ENCODE data around the gene ODAD3.
A peak's percentile ranks its signal among the peaks of the same experiment; 100 is the strongest.
"Not testable (repeated sequence)": the region's sequence is repeated elsewhere in the genome, so short reads cannot be mapped to it uniquely, and the experiment has no call there.

ODAD3 gene

GRCh38 chr19:11437955-11438354, 3.0 kb upstream of the ODAD3 start:
- DNase-seq (ENCODE audit: low read depth), result no peak

GRCh38 chr19:11435833-11436313, 952 bp upstream of the ODAD3 start:
- no peak for DNase-seq (ENCODE audit: low read depth)

- DNase-seq (ENCODE audit: low read depth), result no peak
These were observed 241 bp downstream of the ODAD3 start for GRCh38 chr19:11434703-11435056.

- not testable (repeated sequence) for DNase-seq (ENCODE audit: low read depth)
These were observed 1.4 kb downstream of the ODAD3 start for GRCh38 chr19:11433526-11433925.

GRCh38 chr19:11426656-11427055, 8.3 kb downstream of the ODAD3 start:
- no peak for DNase-seq (ENCODE audit: low read depth)

GRCh38 chr19:11425719-11426457, 9.0 kb downstream of the ODAD3 start:
- no peak for DNase-seq (ENCODE audit: low read depth)

GRCh38 chr19:11423791-11424181, 11.1 kb downstream of the ODAD3 start:
- DNase-seq (ENCODE audit: low read depth), result no peak

- DNase-seq (ENCODE audit: low read depth), result no peak
These were observed 11.6 kb downstream of the ODAD3 start for GRCh38 chr19:11423164-11423790.

GRCh38 chr19:11422163-11423065, 12.5 kb downstream of the ODAD3 start:
- DNase-seq (ENCODE audit: low read depth), result peak; percentile 39

DNA sequence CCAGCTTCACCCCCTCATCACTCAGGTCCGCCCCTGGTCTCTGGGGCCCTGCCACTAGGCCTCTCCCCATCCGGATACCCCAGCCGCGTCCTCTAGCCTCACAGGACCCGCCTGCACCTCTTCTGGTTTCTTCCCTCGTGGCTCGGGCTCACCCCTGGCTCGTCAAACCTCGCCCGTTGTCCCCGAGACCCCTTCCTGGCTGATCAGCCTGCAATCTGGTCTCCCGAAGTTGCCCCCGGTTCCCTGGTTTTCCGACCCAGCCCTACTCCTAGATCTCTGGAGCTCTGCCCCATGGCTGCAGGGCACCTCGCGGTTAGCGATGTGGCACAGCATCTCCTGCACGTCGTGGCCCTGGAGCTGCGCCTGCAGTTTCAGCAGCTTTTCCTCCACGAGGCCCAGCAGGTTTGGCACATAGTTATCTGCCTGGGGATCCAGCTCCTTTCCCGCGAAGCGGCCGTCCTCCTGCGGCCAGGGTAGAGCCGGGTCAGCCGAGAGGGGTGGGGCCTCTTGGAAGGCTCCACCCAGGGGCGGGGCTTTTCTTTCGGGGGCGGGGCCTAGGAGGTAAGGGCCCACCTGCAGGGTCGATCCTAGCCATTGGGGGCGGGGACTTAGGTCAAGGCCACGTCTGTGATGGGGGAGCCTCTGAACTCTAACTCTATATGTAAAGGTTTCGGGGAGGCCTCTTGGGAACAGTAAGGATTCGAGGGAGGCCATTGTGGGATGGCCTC, 13.4 kb downstream of the ODAD3 start:
- DNase-seq (ENCODE audit: low read depth), result no peak

DNA sequence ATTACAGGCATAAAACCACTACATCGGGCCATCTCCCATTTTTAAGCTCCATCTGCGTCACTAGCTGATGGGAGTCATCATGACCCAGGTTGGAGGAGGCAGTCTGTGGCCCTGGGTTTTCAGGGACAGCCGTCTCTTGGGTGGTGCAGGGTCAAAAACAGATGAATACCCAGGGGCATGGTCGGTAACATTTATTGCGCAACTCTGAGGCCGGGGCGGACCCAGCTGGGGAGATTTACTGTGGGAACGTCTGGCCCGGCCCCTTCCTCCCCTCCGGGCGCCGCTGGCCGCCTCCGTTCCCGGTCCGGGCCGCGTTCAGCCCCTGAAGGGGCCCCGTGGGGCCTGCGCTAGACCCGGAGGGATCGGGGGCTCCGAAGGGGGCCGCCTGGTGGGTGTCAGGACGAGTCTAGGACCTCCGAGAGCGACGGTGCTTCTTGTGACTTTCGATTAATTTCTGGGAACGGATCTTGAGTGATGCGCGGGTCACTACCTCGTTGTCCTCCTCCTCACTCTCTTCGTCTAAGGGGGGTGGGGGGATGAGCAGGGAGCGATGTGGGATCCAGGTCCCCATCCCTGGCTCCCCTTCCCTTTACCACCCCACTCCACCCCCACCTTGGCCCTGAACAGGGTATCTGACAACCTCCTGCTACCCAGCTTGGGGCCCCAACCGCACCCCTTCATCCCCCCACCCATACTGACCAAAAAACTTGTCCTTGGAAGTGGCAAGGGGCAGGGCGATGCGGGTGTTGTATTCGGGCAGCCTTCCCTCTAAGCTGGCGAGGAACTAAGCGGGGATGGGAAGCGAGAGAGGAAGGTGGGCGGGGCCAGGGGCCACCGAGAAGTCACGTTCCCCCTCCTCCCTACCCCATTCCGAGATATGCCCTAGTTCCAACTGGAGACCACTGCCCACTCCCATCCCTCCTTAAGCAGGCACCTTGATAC, 14.2 kb downstream of the ODAD3 start:
- DNase-seq (ENCODE audit: low read depth), result no peak

- DNase-seq (ENCODE audit: low read depth), result no peak
These were observed 16.1 kb downstream of the ODAD3 start, which contains the start of gene RGL3 for GRCh38 chr19:11418549-11419506. TSS of gene RGL3 (minus strand) at chr19:11419314. CDS start at chr19:11419278, 36 bp downstream.

DNA sequence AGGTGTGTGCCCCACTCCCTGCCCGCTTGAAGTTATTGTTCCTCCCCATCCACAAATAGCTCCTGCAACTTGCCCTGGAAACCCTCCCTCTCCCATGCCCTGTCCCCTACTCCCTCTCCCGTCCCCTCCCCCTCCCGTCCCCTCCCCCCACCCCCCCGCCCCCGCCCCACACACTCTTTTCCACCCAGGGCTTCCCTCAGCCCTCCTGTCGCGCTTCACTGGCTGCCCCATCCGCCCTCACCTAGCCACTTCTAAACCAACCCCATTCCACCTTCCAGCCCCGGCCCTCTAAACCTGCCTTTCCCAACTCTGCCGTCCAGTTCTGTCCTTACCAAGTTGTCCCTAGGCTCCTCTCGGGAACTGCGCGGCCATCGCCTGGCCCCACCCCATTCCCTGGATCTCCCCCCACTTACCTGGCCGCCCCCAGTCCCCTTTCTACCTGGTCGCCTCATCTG, 16.8 kb downstream of the ODAD3 start:
- no peak for DNase-seq (ENCODE audit: low read depth)

DNA sequence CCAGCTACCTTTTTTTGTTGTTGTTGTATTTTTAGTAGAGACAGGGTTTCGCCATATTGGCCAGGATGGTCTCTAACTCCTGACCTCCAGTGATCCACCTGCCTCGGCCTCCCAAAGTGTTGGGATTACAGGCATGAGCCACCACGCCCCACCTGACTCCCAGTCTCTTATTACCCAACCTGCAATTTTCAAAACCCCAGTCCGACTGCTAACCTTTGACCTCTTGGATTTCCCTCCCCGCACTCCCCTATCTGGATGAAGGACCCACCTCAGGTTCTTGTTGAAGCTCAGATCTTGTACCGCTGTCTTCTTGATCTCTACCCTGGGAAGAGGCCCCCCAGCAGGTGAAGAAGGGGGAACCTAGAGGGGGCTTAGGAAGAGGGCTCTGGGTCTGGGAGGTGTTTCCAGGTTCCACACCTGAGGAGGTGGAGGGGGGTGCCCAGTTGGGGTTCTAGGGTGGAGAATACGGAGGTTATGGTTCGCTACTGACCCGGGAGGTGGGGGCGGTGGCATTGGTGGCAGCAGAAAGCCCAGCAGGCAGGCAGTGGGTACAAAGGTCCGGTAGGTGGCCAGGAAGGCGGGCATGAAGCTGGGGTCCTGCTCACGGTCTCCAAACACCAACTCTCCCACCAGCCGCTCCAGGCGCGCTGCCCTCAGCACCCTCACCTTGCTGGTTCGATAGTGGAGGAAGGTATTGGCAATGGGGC, 18.4 kb downstream of the ODAD3 start:
- DNase-seq (ENCODE audit: low read depth), result no peak

GRCh38 chr19:11414544-11414943, 20.4 kb downstream of the ODAD3 start:
- no peak for DNase-seq (ENCODE audit: low read depth)

- no peak for DNase-seq (ENCODE audit: low read depth)
These were observed 24.2 kb downstream of the ODAD3 start for GRCh38 chr19:11410682-11411081.

DNA sequence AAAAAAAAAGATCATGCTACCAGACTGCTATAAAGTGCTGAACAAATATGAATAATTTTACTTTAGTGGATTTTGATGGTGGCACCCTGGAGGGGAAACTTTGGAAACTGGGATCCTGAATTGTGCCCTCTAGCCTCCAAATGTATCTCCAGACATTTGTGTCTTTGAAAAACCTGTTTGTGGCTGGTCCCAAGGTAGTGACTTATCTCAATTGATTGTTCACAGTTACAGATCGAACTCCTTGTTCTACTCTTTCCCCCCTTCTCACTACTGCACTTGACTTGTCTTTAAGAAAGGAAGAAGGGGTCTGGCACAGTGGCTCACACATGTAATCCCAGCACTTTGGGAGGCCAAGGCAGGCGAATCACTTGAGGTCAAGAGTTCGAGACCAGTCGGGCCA, 26.3 kb downstream of the ODAD3 start:
- DNase-seq (ENCODE audit: low read depth), result no peak

DNA sequence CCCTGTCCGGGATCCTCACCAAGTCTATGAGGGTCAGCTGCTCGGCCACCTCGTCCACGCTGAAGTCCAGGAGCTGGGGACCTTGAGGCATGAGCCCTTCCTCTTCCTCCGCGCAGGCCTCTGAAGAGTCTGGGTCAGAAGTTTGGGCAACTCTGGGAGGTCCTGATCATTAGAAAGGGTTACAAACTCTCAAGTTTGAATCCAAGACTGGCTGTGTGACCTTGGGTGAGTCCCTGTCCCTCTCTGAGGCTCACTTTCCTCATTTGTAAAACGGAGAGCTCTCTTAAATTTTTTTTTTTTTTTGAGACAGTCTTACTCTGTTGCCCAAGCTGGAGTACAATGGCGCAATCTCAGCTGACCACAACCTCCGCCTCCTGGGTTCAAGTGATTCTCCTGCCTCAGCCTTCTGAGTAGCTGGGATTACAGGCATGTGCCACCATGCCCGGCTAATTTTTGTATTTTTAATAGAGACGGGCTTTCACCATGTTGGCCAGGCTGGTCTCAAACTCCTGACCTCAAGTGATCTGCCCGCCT, 28.2 kb downstream of the ODAD3 start:
- DNase-seq (ENCODE audit: low read depth), result not testable (repeated sequence)

Measured in stimulated activated CD8-positive, alpha-beta memory T cell treated with anti-CD3 and anti-CD28 coated beads, Interleukin-15, amount 100 ng/mL, for 24 hours (primary cell).